Stimulated activated CD4-positive, alpha-beta T cell treated with anti-CD3 and anti-CD28 coated beads, Interleukin-12 subunit alpha, Interleukin-12 subunit beta, amount 100 ng/mL, for 4 hours (primary cell): ENCODE results near the gene SV2C.
A peak's percentile ranks its signal among the peaks of the same experiment; 100 is the strongest.
"Not testable (repeated sequence)": the region's sequence is repeated elsewhere in the genome, so short reads cannot be mapped to it uniquely, and the experiment has no call there.

Source experiments
- DNase-seq: peaks from one replicate; pipeline ENCODE4 v3.0.0-alpha.2; 2020

The SV2C gene

GRCh38 chr5:76363352-76364225 lies 280.4 kb downstream of the SV2C start:
- DNase-seq = no peak

GRCh38 chr5:76364226-76364589 lies 281.0 kb downstream of the SV2C start:
- no peak for DNase-seq

- DNase-seq = no peak
Measured at GRCh38 chr5:76365561-76365960, 282.4 kb downstream of the SV2C start.

- no peak for DNase-seq
Measured at GRCh38 chr5:76366596-76366995, 283.4 kb downstream of the SV2C start.

GRCh38 chr5:76367623-76368371 lies 284.6 kb downstream of the SV2C start:
- DNase-seq = peak; percentile 6

GRCh38 chr5:76368941-76369340 lies 285.8 kb downstream of the SV2C start:
- DNase-seq = no peak

- not testable (repeated sequence) for DNase-seq
Measured at GRCh38 chr5:76369668-76370067, 286.5 kb downstream of the SV2C start.

GRCh38 chr5:76371960-76372322 lies 288.8 kb downstream of the SV2C start:
- DNase-seq = no peak

GRCh38 chr5:76372323-76373054 lies 289.3 kb downstream of the SV2C start:
- no peak for DNase-seq

- no peak for DNase-seq
Measured at GRCh38 chr5:76376148-76376865, 293.1 kb downstream of the SV2C start.

GRCh38 chr5:76376866-76377230 lies 293.7 kb downstream of the SV2C start:
- DNase-seq = no peak

GRCh38 chr5:76378355-76378754 lies 295.2 kb downstream of the SV2C start:
- DNase-seq = no peak

GRCh38 chr5:76379316-76379715 lies 296.1 kb downstream of the SV2C start:
- DNase-seq = no peak

- DNase-seq = no peak
Measured at GRCh38 chr5:76379855-76380254, 296.7 kb downstream of the SV2C start.

GRCh38 chr5:76380346-76381066 lies 297.3 kb downstream of the SV2C start:
- DNase-seq = no peak

GRCh38 chr5:76383126-76383832 lies 300.1 kb downstream of the SV2C start:
- no peak for DNase-seq

- DNase-seq = no peak
Measured at GRCh38 chr5:76384189-76384588, 301.0 kb downstream of the SV2C start.

- DNase-seq = no peak
Measured at GRCh38 chr5:76384705-76385104, 301.5 kb downstream of the SV2C start.

GRCh38 chr5:76385540-76385939 lies 302.4 kb downstream of the SV2C start:
- no peak for DNase-seq

- DNase-seq = no peak
Measured at GRCh38 chr5:76386360-76386759, 303.2 kb downstream of the SV2C start.

- no peak for DNase-seq
Measured at GRCh38 chr5:76388236-76388635, 305.1 kb downstream of the SV2C start.
